GM23248 (cell line): Measurements from ENCODE around the gene ABR. TPM values are rescaled to one million over a fixed set of nuclear protein-coding genes. Genes with fewer than 3 reads are reported as not detected.
"Not testable (repeated sequence)": the region's sequence is repeated elsewhere in the genome, so short reads cannot be mapped to it uniquely, and the experiment has no call there.

Experiments
- DNase-seq: peaks from one replicate; pipeline ENCODE4 v3.0.0-alpha.2; 2015
- H2AFZ ChIP-seq: fragments of 200-600 bp; sonication (generic); 2 replicates; pipeline ENCODE4 v1.6.1; 2016; ENCODE audit warnings: antibody characterized with exemption
- H3F3A ChIP-seq: fragments of 200-600 bp; sonication (generic); 2 replicates; pipeline ENCODE4 v1.6.1; 2016; ENCODE audit warnings: mild to moderate bottlenecking, antibody characterized with exemption, mixed run types; ENCODE audit not compliant: insufficient read depth
- H3K27ac ChIP-seq: fragments of 200-600 bp; sonication (generic); 2 replicates; pipeline ENCODE4 v1.5.1; 2016; ENCODE audit warnings: mild to moderate bottlenecking
- H3K27me3 ChIP-seq: fragments of 200-600 bp; sonication (generic); replicated peaks from 2 replicates; pipeline ENCODE4 v1.6.1; 2016; ENCODE audit warnings: mild to moderate bottlenecking; ENCODE audit not compliant: insufficient read depth
- H3K36me3 ChIP-seq: fragments of 200-600 bp; sonication (generic); 2 replicates; pipeline ENCODE4 v1.6.1; 2016; ENCODE audit warnings: low read depth, mild to moderate bottlenecking
- H3K4me1 ChIP-seq: fragments of 200-600 bp; sonication (generic); 2 replicates; pipeline ENCODE4 v1.6.1; 2016; ENCODE audit warnings: mild to moderate bottlenecking; ENCODE audit not compliant: insufficient read depth
- H3K4me2 ChIP-seq: fragments of 200-600 bp; sonication (generic); one replicate; pipeline ENCODE4 v1.6.1; 2016; ENCODE audit warnings: mild to moderate bottlenecking; ENCODE audit not compliant: unreplicated experiment
- H3K4me3 ChIP-seq: fragments of 200-600 bp; sonication (generic); 2 replicates; pipeline ENCODE4 v1.5.1; 2016; ENCODE audit warnings: mild to moderate bottlenecking
- H3K79me2 ChIP-seq: fragments of 200-600 bp; sonication (generic); 2 replicates; pipeline ENCODE4 v1.6.1; 2016; ENCODE audit warnings: mild to moderate bottlenecking; ENCODE audit not compliant: insufficient read depth
- H3K9ac ChIP-seq: fragments of 200-600 bp; sonication (generic); 2 replicates; pipeline ENCODE4 v1.6.1; 2016; ENCODE audit warnings: mild to moderate bottlenecking
- H3K9me2 ChIP-seq: fragments of 200-600 bp; sonication (generic); 2 replicates; pipeline ENCODE4 v1.6.1; 2016; ENCODE audit warnings: mixed run types, mild to moderate bottlenecking, moderate library complexity; ENCODE audit not compliant: insufficient read depth
- H3K9me3 ChIP-seq: fragments of 200-600 bp; sonication (generic); one replicate; pipeline ENCODE4 v1.6.1; 2017; ENCODE audit warnings: low read depth
- H4K20me1 ChIP-seq: fragments of 200-600 bp; sonication (generic); 2 replicates; pipeline ENCODE4 v1.6.0; 2016; ENCODE audit not compliant: insufficient read depth
- EZH2 ChIP-seq: fragments of 200-600 bp; sonication (generic); IDR thresholded peaks from 2 replicates; pipeline ENCODE4 v1.6.1; 2018; ENCODE audit warnings: antibody characterized with exemption, mild to moderate bottlenecking; ENCODE audit not compliant: insufficient read depth, poor library complexity, severe bottlenecking
- EZH2phosphoT487 ChIP-seq: fragments of 200-600 bp; sonication (generic); IDR thresholded peaks from 2 replicates; pipeline ENCODE4 v1.6.1; 2018; ENCODE audit warnings: antibody characterized with exemption, moderate library complexity, mild to moderate bottlenecking, low read depth; ENCODE audit not compliant: insufficient read depth
- WGBS, 2 experiments: methylation state at CpG; one replicate each; pipeline ENCODE4 v1.1.6; 2015 to 2017; ENCODE audit warnings: low lambda C conversion rate in 2 of 2, low coverage in 1 of 2; ENCODE audit errors: missing lambda C conversion rate in 2 of 2; 5-methylcytosine and 5-hydroxymethylcytosine counted together
- in situ Hi-C: fragments of 300-500 bp; cut with MboI; formaldehyde crosslinking; loops from 2 replicates; pipeline ENCODE4 v1.15.0; 2020
- polyA plus RNA-seq: library from polyadenylated mRNA; unstranded; fragments of >200 nt; fragmentation: Nextera tagmentation; extraction: Ambion mirVana; gene quantifications from 2 replicates; pipeline ENCODE4 v1.2.1, GENCODE V29; 2016
- total RNA-seq: library from RNA; depleted of rRNA; stranded (reverse); fragments of >200 nt; shearing (Covaris generic); gene quantifications from 2 replicates; pipeline ENCODE4 v1.2.3, GENCODE V29; 2014

The ABR gene
- total and polyA plus RNA-seq, 2 experiments from 2014 or later, result 24.4 to 38.2 TPM

- Histone ChIP-seq H3K4me2 (no peak overlapping the region), H2AFZ (no peak overlapping the region), H3K79me2 (no peaks in the 10 kb centered on the region), H3K27ac (no peak overlapping the region), H3K9ac (no peak overlapping the region), H3K4me1 (no peaks in the 10 kb centered on the region), H3K4me3 (no peak overlapping the region), H3K36me3 (no peaks in the 10 kb centered on the region), H3K9me3 (no peaks in the 10 kb centered on the region), H4K20me1 (no peaks in the 10 kb centered on the region), H3K9me2 (no peaks in the 10 kb centered on the region), H3F3A (no peaks in the 10 kb centered on the region), H3K27me3 (no peaks in the 10 kb centered on the region)
- WGBS, 2 experiments, result 90 to 94% methylated on average over 12 of the region's 12 CpGs
- in situ Hi-C loops, result no loop called here
- TF ChIP-seq EZH2 (no peak), EZH2phosphoT487 (no peak)
- DNase-seq, result no peak
These were observed 22.9 kb downstream of the ABR start for GRCh38 chr17:1156864-1157263.

GRCh38 chr17:1154704-1155103 lies 25.1 kb downstream of the ABR start:
- no peak for DNase-seq
- Histone ChIP-seq H3K4me3 (no peak overlapping the region), H3K9ac (no peak overlapping the region), H3K9me3 (no peaks in the 10 kb centered on the region), H3K36me3 (no peaks in the 10 kb centered on the region), H2AFZ (no peak overlapping the region), H3K27ac (no peak overlapping the region), H3F3A (no peaks in the 10 kb centered on the region), H3K79me2 (no peaks in the 10 kb centered on the region), H3K27me3 (no peaks in the 10 kb centered on the region), H3K9me2 (no peaks in the 10 kb centered on the region), H3K4me2 (no peak overlapping the region), H4K20me1 (no peaks in the 10 kb centered on the region), H3K4me1 (no peaks in the 10 kb centered on the region)
- 41 to 46% methylated on average over 10 to 14 of the region's 14 CpGs for WGBS, 2 experiments
- no peak for TF ChIP-seq EZH2
- no peak for TF ChIP-seq EZH2phosphoT487
- in situ Hi-C loops, result no loop called here

GRCh38 chr17:1153795-1154546 lies 25.8 kb downstream of the ABR start:
- no peaks in the 10 kb centered on the region for H3K9me2 ChIP-seq
- no peaks in the 10 kb centered on the region for H3K79me2 ChIP-seq
- H3K9me3 ChIP-seq, result no peaks in the 10 kb centered on the region
- in situ Hi-C loops, result no loop called here
- H3K9ac ChIP-seq, result peak overlapping the region; percentile 23; the same call in 1 of the 2 replicates
- peak; percentile 90 for DNase-seq
- H3K27me3 ChIP-seq, result no peaks in the 10 kb centered on the region
- H3K36me3 ChIP-seq, result no peaks in the 10 kb centered on the region
- no peak overlapping the region for H3K27ac ChIP-seq
- H4K20me1 ChIP-seq, result no peaks in the 10 kb centered on the region
- 0 out of 2 replicates have a peak overlapping the region, but pooled peaks have one; percentile 27 for H2AFZ ChIP-seq
- H3K4me1 ChIP-seq, result no peaks in the 10 kb centered on the region
- no peak for TF ChIP-seq EZH2phosphoT487
- no peak for TF ChIP-seq EZH2
- H3F3A ChIP-seq, result no peaks in the 10 kb centered on the region
- H3K4me2 ChIP-seq, result no peak overlapping the region
- no peak overlapping the region for H3K4me3 ChIP-seq
- 20 to 21% methylated on average over 24 to 30 of the region's 30 CpGs for WGBS, 2 experiments

DNA sequence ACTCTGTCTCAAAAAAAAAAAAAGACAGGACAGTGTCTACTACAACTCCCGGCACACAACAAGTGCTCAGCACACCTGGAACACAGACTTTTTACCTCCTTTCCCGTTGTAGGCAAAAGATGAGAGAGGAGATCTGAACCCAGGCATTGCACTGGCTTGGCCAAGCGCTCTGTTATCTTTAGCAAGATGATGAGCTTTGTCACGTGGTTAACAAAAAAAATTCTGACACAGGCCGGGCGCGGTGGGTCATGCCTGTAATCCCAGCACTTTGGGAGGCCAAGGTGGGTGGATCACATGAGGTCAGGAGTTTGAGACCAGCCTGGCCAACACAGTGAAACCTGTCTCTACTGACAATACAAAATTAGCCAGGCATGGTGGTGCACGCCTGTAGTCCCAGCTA lies 27.2 kb downstream of the ABR start:
- H3F3A ChIP-seq, H3K9me3 ChIP-seq, H4K20me1 ChIP-seq, H3K36me3 ChIP-seq, H3K4me2 ChIP-seq, H2AFZ ChIP-seq, DNase-seq, H3K27ac ChIP-seq, H3K9me2 ChIP-seq, H3K9ac ChIP-seq, H3K4me1 ChIP-seq, H3K79me2 ChIP-seq, in situ Hi-C loops, H3K4me3 ChIP-seq, H3K27me3 ChIP-seq: not testable (repeated sequence)
- 77 to 86% methylated on average over 8 of the region's 8 CpGs for WGBS, 2 experiments
